Measurements from ENCODE around the gene SLC10A2.

DNA sequence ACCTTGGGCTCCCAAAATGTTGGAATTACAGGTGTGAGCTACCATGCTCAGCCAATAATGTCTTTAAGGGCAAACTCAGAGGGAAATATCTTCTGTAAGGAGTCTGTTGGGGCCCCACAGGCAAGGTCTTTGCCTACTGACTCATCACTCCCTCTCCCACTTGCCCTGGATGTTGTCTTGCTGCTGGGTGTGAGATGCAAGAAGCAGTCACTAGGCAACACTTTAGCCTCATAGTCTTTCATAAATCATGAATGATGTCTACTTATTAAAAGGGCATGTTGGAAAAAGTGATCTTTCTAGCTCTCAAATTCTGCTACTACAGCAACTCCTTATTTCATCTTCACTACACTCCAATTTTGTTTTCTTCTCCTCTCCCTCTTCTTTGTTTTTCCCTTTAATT, 34.6 kb upstream of the SLC10A2 start:
- TF ChIP-seq, protein P1, sequence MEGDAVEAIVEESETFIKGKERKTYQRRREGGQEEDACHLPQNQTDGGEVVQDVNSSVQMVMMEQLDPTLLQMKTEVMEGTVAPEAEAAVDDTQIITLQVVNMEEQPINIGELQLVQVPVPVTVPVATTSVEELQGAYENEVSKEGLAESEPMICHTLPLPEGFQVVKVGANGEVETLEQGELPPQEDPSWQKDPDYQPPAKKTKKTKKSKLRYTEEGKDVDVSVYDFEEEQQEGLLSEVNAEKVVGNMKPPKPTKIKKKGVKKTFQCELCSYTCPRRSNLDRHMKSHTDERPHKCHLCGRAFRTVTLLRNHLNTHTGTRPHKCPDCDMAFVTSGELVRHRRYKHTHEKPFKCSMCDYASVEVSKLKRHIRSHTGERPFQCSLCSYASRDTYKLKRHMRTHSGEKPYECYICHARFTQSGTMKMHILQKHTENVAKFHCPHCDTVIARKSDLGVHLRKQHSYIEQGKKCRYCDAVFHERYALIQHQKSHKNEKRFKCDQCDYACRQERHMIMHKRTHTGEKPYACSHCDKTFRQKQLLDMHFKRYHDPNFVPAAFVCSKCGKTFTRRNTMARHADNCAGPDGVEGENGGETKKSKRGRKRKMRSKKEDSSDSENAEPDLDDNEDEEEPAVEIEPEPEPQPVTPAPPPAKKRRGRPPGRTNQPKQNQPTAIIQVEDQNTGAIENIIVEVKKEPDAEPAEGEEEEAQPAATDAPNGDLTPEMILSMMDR (IDR thresholded peaks at IDR 0.05) = no peak
- TF ChIP-seq POLR2A (IDR thresholded peaks at IDR 0.05) = no peak

Data from uterus (tissue), 2 donors.